ENCODE measurements around the gene SPECC1L. TPM values are rescaled to one million over a fixed set of nuclear protein-coding genes. Genes with fewer than 3 reads are reported as not detected.
A peak's percentile ranks its signal among the peaks of the same experiment; 100 is the strongest.
"Not testable (repeated sequence)": the region's sequence is repeated elsewhere in the genome, so short reads cannot be mapped to it uniquely, and the experiment has no call there.

The SPECC1L gene
- total RNA-seq, 4 donors from 2014 or later, result 63.6 to 116 (median 90.1) TPM

DNA sequence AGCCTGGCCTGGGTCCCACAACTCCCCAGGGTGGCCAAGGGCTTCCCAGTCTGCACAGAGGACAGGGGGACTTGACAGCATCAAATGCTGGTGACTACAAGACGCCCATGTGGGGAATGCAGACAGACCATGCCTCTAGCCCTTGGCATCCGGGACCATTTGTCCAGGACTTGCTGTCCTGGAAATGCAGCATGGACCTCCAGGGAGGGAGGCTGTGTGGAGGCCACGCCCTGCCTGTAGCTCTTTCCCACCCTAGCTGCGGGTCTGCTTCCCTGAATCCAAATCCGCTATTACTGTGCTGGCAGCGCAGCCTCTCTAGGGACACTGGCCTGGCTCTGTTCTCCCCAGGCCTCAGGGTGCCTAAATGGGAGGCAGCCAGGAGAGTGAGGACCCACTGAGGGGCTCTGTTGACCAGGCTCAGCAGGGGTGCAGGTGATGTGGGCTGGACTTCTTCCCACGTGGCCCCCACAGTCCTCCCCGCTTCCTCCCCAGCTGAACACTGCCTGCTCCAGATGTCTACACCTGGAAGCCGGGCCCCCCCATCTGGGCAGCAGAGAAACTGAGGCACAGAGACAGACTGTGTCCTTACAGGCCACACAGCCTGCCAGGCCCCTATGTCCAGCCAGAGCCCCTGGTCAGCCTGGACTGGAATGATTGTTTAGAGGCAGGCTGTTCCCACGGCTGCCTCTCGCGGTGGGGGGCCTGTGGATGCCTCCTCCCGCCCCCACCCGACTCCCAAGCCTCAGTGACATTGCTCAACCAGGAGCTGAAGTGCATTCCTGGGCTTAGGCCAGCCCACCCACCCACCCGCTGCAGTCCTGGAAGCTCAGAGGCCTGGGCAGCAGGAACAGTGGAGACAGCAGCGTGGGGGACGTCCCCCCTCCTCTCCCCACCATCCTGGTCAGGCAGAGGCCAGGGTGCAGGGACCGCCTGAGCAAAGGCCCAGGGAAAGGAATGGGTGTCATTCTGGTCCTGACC lies 24.8 kb upstream of the SPECC1L start:
- not testable (repeated sequence) for H3K36me3 ChIP-seq; H3K9me3 ChIP-seq; H3K27me3 ChIP-seq; DNase-seq (ENCODE audit: extremely low spot score)
- peaks cover 35 to 56% (median 53%) of the 10 kb centered on the region in 4 donors for H3K4me1 ChIP-seq
- H3K4me3 ChIP-seq, result peak overlapping the region; percentile 22 to 60 (median 44)
- intact Hi-C loops (cut with DNase I), result loop anchor here (2.0 to 10.0 kb wide), 2 partner anchors 55 to 291 kb away; no protein-coding TSS in a partner anchor
- WGBS, result 60% methylated on average over 1 of the region's 18 CpGs
- peak; percentile 85 for TF ChIP-seq EP300 (IDR thresholded peaks at IDR 0.05)
- peak; percentile 47 to 81 for TF ChIP-seq POLR2AphosphoS5 (IDR thresholded peaks at IDR 0.05)
- H3K27ac ChIP-seq (replicated peaks in 1 of 4), result peak overlapping the region; percentile 68 to 86 (median 79)

DNA sequence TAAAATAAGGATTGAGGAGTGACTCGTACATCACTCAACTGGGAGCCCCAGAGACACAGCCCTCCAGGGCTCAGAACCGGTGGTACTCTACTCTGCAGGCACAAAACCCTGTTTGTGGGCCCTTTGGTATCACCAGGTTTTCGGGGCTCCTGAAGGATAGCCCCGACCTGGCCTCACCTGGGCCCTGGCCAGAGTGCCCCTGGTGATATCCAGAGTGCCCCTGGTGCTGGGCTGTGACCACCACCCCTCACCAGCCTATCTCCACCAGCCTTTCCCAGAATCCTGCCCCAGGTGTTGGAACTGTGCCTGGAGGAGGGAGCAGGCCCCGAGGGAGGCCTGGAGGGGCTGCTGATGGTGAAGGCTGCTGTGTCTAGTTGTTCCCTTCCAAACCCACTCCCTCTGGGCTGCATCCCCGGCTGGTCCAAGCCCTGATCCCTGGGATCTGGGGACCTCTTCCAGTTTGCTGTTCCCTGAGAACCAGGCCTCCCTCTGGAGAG lies 23.6 kb upstream of the SPECC1L start:
- Histone ChIP-seq H3K4me3 (no peak overlapping the region), H3K36me3 (no peaks in the 10 kb centered on the region), H3K27ac (replicated peaks in 1 of 4) (peak overlapping the region; percentile 68 to 86 (median 79)), H3K27me3 (no peaks in the 10 kb centered on the region), H3K9me3 (no peaks in the 10 kb centered on the region), H3K4me1 (peaks cover 35 to 55% (median 52%) of the 10 kb centered on the region in 4 donors)
- DNase-seq (ENCODE audit: extremely low spot score), result no peak
- WGBS, result 57% methylated on average over 6 of the region's 6 CpGs
- TF ChIP-seq, protein P1, sequence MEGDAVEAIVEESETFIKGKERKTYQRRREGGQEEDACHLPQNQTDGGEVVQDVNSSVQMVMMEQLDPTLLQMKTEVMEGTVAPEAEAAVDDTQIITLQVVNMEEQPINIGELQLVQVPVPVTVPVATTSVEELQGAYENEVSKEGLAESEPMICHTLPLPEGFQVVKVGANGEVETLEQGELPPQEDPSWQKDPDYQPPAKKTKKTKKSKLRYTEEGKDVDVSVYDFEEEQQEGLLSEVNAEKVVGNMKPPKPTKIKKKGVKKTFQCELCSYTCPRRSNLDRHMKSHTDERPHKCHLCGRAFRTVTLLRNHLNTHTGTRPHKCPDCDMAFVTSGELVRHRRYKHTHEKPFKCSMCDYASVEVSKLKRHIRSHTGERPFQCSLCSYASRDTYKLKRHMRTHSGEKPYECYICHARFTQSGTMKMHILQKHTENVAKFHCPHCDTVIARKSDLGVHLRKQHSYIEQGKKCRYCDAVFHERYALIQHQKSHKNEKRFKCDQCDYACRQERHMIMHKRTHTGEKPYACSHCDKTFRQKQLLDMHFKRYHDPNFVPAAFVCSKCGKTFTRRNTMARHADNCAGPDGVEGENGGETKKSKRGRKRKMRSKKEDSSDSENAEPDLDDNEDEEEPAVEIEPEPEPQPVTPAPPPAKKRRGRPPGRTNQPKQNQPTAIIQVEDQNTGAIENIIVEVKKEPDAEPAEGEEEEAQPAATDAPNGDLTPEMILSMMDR (IDR thresholded peaks at IDR 0.05), result no peak
- no peak for TF ChIP-seq POLR2AphosphoS5 (IDR thresholded peaks at IDR 0.05)
- no peak for TF ChIP-seq POLR2A (IDR thresholded peaks at IDR 0.05; ENCODE audit: low read depth)
- TF ChIP-seq EP300 (IDR thresholded peaks at IDR 0.05), result no peak
- intact Hi-C loops (cut with DNase I), result loop anchor here (2.0 to 10.0 kb wide), 2 partner anchors 56 to 292 kb away; no protein-coding TSS in a partner anchor

DNA sequence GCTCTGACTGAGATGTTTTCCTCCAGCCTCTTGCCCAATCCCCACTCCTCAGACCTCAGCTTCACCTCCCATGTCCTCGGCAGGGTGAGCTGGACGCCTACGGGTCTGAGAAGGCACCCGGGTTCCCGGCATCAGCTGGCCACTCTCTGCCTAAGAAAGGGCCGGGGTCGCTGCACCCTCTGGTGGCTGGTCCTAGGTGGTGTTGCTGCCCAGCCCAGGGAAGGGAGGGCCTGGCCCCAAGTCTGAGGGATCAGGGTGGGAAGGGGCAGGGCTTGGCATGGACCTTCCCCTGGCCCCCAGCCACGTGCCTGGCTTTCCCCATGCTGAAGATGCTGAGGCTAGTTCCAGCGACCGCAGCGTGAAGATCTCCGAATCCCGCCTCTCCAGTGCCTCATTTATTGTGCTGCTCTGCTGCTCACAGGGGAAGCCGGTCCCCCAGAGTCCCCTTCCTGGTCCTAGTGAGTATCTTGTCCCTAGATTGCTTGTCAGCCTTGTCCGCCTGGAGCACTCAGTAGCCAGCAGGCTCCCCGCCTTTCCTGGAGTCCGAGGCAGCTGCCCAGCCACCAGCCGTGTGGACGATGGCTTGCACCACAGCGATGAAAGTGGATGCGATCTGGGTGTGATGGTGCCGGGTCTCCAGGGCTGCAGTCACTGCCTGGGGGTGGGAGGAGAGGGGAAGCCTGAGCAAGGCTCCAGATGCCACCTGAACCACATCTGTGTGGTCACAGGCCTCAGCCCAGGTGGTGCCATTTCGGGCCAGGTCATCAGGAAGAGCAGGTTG lies 22.9 kb upstream of the SPECC1L start:
- peaks cover 31 to 49% (median 46%) of the 10 kb centered on the region in 4 donors for H3K4me1 ChIP-seq
- H3K27ac ChIP-seq (replicated peaks in 1 of 4), result peak overlapping the region; percentile 68 to 86 (median 79)
- H3K4me3 ChIP-seq, result peak overlapping the region in 2 of 4 donors; percentile 10 to 21
- no peaks in the 10 kb centered on the region for H3K36me3 ChIP-seq
- intact Hi-C loops (cut with DNase I), result loop anchor here (2.0 to 10.0 kb wide), 2 partner anchors 57 to 293 kb away; no protein-coding TSS in a partner anchor
- peak; percentile 97 for DNase-seq (ENCODE audit: extremely low spot score)
- TF ChIP-seq POLR2A (IDR thresholded peaks at IDR 0.05; ENCODE audit: low read depth), result no peak
- peak; percentile 67 to 68 for TF ChIP-seq POLR2AphosphoS5 (IDR thresholded peaks at IDR 0.05)
- peak; percentile 24 for TF ChIP-seq EP300 (IDR thresholded peaks at IDR 0.05)
- TF ChIP-seq, protein P1 (IDR thresholded peaks at IDR 0.05), result peak; percentile 82 to 92 (median 89)
- 75% methylated on average over 8 of the region's 23 CpGs for WGBS
- no peaks in the 10 kb centered on the region for H3K9me3 ChIP-seq
- H3K27me3 ChIP-seq, result no peaks in the 10 kb centered on the region

DNA sequence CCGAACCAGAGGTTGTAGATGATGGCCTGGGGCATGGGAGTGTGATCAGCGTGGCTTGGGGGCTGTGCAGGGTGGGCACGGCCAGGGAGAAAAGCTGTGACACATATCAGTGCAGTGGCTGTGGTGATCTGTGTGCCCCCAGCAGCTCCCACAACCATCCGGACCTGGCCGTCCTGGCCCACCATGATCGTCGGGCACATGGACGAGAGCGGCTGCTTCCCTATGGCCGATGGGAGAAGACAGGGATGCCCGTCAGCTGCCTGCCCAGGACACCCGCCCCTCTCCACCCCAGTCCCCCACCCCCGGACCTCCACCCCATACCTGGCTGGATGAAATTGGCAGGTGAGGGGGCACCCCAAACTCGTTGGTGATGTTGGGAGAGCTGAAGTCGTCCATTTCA lies 22.0 kb upstream of the SPECC1L start:
- peaks cover 27 to 44% (median 40%) of the 10 kb centered on the region in 4 donors for H3K4me1 ChIP-seq
- H3K36me3 ChIP-seq; H3K27me3 ChIP-seq; DNase-seq (ENCODE audit: extremely low spot score); H3K27ac ChIP-seq (replicated peaks in 1 of 4); H3K4me3 ChIP-seq; H3K9me3 ChIP-seq: not testable (repeated sequence)
- intact Hi-C loops (cut with DNase I), result loop anchor here (10.0 kb wide), 1 partner anchor 294 kb away; no protein-coding TSS in a partner anchor
- whole genome bisulfite sequencing, result no CpG with 5 or more reads among the region's 15 CpGs

DNA sequence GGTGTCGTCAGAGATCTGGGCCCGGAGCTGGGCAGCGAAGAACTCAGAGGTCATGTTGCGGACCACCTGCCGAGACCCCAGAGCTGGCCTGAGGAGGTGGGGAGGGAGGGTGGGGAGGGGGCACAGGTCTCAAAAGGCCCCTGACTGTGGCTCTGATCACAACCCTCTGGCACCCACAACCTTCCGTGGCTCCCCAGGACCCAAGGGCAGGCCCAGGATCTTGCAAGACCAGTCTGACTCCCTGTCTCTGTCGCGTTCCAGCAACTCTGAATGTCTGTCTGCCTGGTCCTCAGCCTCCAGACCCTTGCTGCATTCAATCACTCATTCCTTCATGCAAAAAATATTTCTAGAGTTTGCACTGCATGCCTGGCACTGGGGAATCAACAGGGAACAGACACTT lies 21.2 kb upstream of the SPECC1L start:
- H3K4me1 ChIP-seq, result peaks cover 27 to 39% (median 36%) of the 10 kb centered on the region in 4 donors
- intact Hi-C loops (cut with DNase I), result loop anchor here (10.0 kb wide), 1 partner anchor 295 kb away; no protein-coding TSS in a partner anchor
- H3K36me3 ChIP-seq; H3K9me3 ChIP-seq; DNase-seq (ENCODE audit: extremely low spot score); H3K4me3 ChIP-seq; H3K27me3 ChIP-seq; H3K27ac ChIP-seq (replicated peaks in 1 of 4): not testable (repeated sequence)
- 70% methylated on average over 2 of the region's 8 CpGs for WGBS

DNA sequence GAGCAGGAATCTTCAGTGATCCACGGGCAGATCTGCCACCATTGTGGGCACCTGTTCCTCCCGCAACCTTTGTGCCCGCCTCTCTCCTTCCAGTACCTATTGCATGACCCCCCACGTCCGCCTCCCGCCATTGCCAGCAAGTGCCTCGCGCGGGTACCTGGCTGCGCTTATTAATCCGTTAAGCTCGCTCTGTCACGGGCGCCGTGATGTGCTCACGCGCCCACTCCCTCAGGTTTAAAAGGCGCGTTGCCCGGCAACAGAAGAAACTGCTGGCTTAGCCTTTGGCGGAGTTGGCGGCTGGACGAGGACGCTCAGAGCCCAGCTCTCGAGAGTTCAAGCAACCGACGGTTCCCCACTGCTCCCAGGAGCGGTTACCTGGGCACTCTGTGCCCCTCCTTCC lies 19.3 kb upstream of the SPECC1L start:
- intact Hi-C loops (cut with DNase I); H3K4me3 ChIP-seq; H3K36me3 ChIP-seq; H3K27me3 ChIP-seq; DNase-seq (ENCODE audit: extremely low spot score); H3K27ac ChIP-seq (replicated peaks in 1 of 4); H3K9me3 ChIP-seq: not testable (repeated sequence)
- H3K4me1 ChIP-seq, result peaks cover 18 to 20% (median 19%) of the 10 kb centered on the region in 4 donors
- WGBS, result no CpG with 5 or more reads among the region's 28 CpGs

DNA sequence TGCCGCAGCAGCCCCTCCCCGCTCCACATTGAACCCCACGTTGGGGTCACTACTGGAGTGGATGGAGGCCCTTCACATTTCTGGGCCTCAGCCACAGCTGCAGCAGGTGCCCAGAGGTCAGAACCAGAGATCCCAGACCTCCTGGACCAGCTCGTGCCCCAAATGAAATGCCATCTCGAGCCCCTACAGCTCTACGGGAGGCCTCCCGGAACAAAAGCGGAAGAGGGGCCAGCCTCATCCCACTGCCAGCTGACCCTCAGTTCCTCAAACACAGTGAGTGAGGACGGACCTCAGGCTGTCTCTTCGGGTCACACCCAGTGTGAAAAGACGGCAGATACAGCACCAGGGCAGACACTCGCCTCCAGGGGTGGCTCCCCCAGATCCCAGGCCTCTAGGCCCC lies 17.5 kb upstream of the SPECC1L start:
- intact Hi-C loops (cut with DNase I); H3K4me1 ChIP-seq; H3K4me3 ChIP-seq; DNase-seq (ENCODE audit: extremely low spot score); H3K27me3 ChIP-seq; H3K27ac ChIP-seq (replicated peaks in 1 of 4); H3K9me3 ChIP-seq; H3K36me3 ChIP-seq: not testable (repeated sequence)
- 93% methylated on average over 7 of the region's 12 CpGs for WGBS

DNA sequence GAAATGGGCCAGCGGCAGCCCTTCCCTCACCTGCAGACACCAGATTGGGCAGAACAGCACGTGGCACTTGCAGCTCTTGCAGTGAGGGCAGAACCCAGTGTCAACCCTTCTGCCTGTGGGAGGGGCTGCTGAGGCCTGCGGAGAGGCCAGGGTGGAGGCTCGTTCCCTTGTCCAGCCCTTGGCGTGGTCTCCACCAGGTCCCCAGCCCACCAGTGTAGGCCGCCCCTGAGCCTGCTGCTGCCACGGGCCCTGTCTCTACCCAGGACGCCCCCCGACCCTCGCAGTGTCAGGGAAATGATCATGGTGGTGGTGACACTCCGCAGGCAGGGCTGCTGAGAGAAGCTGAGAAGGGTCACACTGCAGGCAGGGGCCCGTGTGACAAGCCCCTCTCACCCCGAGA lies 14.5 kb upstream of the SPECC1L start:
- H3K4me1 ChIP-seq; H3K27me3 ChIP-seq; H3K27ac ChIP-seq (replicated peaks in 1 of 4); intact Hi-C loops (cut with DNase I); H3K4me3 ChIP-seq; H3K9me3 ChIP-seq; DNase-seq (ENCODE audit: extremely low spot score); H3K36me3 ChIP-seq: not testable (repeated sequence)
- 86% methylated on average over 7 of the region's 13 CpGs for WGBS

DNA sequence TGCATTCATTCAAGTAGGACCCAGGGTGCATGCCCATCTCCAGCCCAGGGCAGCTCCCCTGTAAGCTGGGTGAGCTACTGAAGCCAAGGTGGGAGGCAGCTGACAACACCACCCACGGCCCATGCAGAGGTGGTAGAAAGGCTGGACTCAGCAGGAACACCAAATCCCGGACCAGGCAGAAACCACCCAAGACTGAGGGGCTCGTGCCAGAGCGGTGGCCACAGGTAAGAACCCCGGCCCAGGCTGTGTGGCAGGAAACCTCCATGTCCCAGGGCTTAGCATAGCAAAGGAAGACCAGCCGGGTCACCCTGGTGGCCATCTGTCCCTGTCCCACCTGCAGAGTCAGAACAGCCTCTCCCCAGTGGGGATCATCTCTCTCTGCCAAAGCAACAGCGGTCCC lies 13.9 kb upstream of the SPECC1L start:
- H3K4me3 ChIP-seq; DNase-seq (ENCODE audit: extremely low spot score); H3K9me3 ChIP-seq; intact Hi-C loops (cut with DNase I); H3K27ac ChIP-seq (replicated peaks in 1 of 4); H3K4me1 ChIP-seq; H3K27me3 ChIP-seq; H3K36me3 ChIP-seq: not testable (repeated sequence)
- 86% methylated on average over 4 of the region's 7 CpGs for WGBS
